ENCODE measurements around the gene ASB1.

GRCh38 chr2:238467792-238468191 lies 41.1 kb downstream of the ASB1 start:
- TF ChIP-seq POLR2AphosphoS5 (IDR thresholded peaks at IDR 0.05; ENCODE audit: low read depth, low read length) (no peak), POLR2A (IDR thresholded peaks at IDR 0.05; ENCODE audit: low read depth, low read length) (no peak), SPI1 (IDR thresholded peaks at IDR 0.05; ENCODE audit: low read depth, low read length) (no peak)

Data from GM12891 (cell line).